ENCODE data around the gene CLDN6.
A peak's percentile ranks its signal among the peaks of the same experiment; 100 is the strongest.
"Not testable (repeated sequence)": the region's sequence is repeated elsewhere in the genome, so short reads cannot be mapped to it uniquely, and the experiment has no call there.

Gene CLDN6

DNA sequence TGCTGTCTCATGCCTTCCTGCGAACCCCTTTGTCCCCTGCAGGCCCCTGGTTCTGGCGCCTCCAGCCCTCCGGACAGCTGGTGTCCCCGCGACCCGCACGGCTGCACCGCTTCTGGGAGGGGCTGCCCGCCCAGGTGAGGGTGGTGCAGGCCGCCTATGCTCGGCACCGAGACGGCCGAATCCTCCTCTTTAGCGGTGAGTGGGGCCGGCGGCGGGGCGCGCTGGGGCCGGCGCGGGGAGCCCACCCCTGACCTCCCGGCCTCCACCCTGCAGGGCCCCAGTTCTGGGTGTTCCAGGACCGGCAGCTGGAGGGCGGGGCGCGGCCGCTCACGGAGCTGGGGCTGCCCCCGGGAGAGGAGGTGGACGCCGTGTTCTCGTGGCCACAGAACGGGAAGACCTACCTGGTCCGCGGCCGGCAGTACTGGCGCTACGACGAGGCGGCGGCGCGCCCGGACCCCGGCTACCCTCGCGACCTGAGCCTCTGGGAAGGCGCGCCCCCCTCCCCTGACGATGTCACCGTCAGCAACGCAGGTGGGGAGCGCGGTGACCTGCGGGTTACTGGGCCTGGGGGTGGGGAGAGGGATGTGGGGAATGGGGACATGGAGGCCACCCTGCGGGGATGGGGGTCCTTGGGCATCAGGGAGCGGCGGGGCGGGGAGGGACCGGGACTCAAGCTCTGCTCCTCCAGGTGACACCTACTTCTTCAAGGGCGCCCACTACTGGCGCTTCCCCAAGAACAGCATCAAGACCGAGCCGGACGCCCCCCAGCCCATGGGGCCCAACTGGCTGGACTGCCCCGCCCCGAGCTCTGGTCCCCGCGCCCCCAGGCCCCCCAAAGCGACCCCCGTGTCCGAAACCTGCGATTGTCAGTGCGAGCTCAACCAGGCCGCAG, 40.4 kb upstream of the CLDN6 start:
- Histone ChIP-seq H3K4me1 (ENCODE audit: control insufficient read depth, insufficient read depth, low read length, poor library complexity, severe bottlenecking) (peaks cover 15% of the 10 kb centered on the region), H3K36me3 (ENCODE audit: control insufficient read depth, insufficient read depth, low read length) (no peaks in the 10 kb centered on the region), H3K4me3 (ENCODE audit: extremely low read depth, insufficient read depth, low read length, poor library complexity, severe bottlenecking) (peak overlapping the region; percentile 69), H3K9me3 (ENCODE audit: control insufficient read depth, low read length) (no peaks in the 10 kb centered on the region), H3K27ac (ENCODE audit: low read depth, low read length, severe bottlenecking) (no peak overlapping the region)
- WGBS, 2 experiments (ENCODE audit: insufficient coverage in 2 of 2), result 17 to 18% methylated on average over 45 to 49 of the region's 77 CpGs

- H3K4me1 ChIP-seq (ENCODE audit: control insufficient read depth, insufficient read depth, low read length, poor library complexity, severe bottlenecking), result peaks cover 15% of the 10 kb centered on the region
- H3K27ac ChIP-seq (ENCODE audit: low read depth, low read length, severe bottlenecking), result no peak overlapping the region
- WGBS, 2 experiments (ENCODE audit: insufficient coverage in 2 of 2), result 86 to 92% methylated on average over 13 of the region's 22 CpGs
- H3K9me3 ChIP-seq (ENCODE audit: control insufficient read depth, low read length), result no peaks in the 10 kb centered on the region
- H3K4me3 ChIP-seq (ENCODE audit: extremely low read depth, insufficient read depth, low read length, poor library complexity, severe bottlenecking), result peak overlapping the region; percentile 69
- H3K36me3 ChIP-seq (ENCODE audit: control insufficient read depth, insufficient read depth, low read length), result no peaks in the 10 kb centered on the region
Measured at GRCh38 chr16:3057181-3058138, 39.5 kb upstream of the CLDN6 start.

DNA sequence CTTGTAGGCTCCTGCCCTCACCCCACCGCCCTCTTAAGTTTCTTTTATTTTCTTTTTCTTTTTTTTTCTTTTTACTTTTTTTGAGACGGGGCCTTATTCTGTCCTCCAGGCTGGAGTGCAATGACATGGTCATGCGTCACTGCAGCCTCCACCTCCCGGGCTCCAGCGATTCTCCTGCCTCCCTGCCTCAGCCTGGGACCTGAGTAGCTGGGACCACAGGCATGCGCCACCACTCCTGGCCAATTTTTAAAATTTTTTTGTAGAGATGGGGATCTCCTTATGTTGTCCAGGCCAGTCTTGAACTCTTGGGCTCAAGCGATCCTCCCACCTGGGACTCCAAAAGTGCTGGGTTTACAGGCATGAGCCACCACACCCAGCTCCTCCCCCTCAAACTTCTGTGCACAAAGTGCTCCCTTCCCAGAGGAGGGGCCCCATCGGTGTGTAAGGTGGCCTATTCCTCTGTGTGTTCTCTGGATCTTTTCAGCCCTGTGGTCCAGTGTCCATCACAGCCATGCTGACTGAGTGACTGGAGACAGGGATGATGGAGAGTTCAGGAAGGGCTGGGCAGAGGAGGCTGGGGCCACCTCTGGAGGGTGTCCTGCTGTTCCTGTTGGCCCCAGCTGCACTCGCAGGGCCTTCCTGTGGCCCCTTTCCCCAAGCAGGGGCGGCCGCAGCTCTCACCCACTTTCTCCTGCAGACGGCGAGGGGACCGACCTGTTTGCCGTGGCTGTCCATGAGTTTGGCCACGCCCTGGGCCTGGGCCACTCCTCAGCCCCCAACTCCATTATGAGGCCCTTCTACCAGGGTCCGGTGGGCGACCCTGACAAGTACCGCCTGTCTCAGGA, 38.6 kb upstream of the CLDN6 start:
- no peak overlapping the region for H3K4me3 ChIP-seq (ENCODE audit: extremely low read depth, insufficient read depth, low read length, poor library complexity, severe bottlenecking)
- H3K27ac ChIP-seq (ENCODE audit: low read depth, low read length, severe bottlenecking), result no peak overlapping the region
- H3K4me1 ChIP-seq (ENCODE audit: control insufficient read depth, insufficient read depth, low read length, poor library complexity, severe bottlenecking), result peaks cover 15% of the 10 kb centered on the region
- H3K9me3 ChIP-seq (ENCODE audit: control insufficient read depth, low read length), result no peaks in the 10 kb centered on the region
- H3K36me3 ChIP-seq (ENCODE audit: control insufficient read depth, insufficient read depth, low read length), result no peaks in the 10 kb centered on the region
- WGBS, 2 experiments (ENCODE audit: insufficient coverage in 2 of 2), result 93 to 95% methylated on average over 12 to 16 of the region's 19 CpGs

- peaks cover 15% of the 10 kb centered on the region for H3K4me1 ChIP-seq (ENCODE audit: control insufficient read depth, insufficient read depth, low read length, poor library complexity, severe bottlenecking)
- H3K4me3 ChIP-seq (ENCODE audit: extremely low read depth, insufficient read depth, low read length, poor library complexity, severe bottlenecking); H3K36me3 ChIP-seq (ENCODE audit: control insufficient read depth, insufficient read depth, low read length); H3K9me3 ChIP-seq (ENCODE audit: control insufficient read depth, low read length); H3K27ac ChIP-seq (ENCODE audit: low read depth, low read length, severe bottlenecking): not testable (repeated sequence)
- WGBS, 2 experiments (ENCODE audit: insufficient coverage in 2 of 2), result 56 to 71% methylated on average over 6 to 9 of the region's 9 CpGs
Measured at GRCh38 chr16:3055734-3056115, 37.7 kb upstream of the CLDN6 start.

- WGBS, 2 experiments (ENCODE audit: insufficient coverage in 2 of 2), result 84 to 85% methylated on average over 14 to 15 of the region's 17 CpGs
- Histone ChIP-seq H3K9me3 (ENCODE audit: control insufficient read depth, low read length) (no peaks in the 10 kb centered on the region), H3K36me3 (ENCODE audit: control insufficient read depth, insufficient read depth, low read length) (no peaks in the 10 kb centered on the region), H3K27ac (ENCODE audit: low read depth, low read length, severe bottlenecking) (no peak overlapping the region), H3K4me3 (ENCODE audit: extremely low read depth, insufficient read depth, low read length, poor library complexity, severe bottlenecking) (no peak overlapping the region), H3K4me1 (ENCODE audit: control insufficient read depth, insufficient read depth, low read length, poor library complexity, severe bottlenecking) (peaks cover 10% of the 10 kb centered on the region)
Measured at GRCh38 chr16:3054965-3055733, 37.2 kb upstream of the CLDN6 start.

DNA sequence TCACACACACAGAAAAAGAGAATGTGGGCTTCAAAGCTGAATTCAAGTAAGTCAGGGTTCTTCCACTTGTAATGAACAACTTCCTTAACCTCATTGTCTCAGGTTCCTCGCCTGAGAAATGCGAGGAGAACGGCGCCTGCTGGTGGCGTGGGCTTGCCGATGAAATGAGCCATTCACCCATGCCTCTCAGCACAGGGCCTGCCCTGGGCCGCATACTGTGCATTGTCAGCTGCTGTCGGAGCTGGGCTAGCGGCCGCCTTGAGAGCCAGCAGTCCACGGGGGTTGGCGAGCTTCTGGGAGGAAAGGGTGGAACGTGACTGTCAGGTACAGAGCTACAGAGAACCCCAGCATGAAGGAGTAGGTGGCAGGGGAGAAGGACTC, 35.3 kb upstream of the CLDN6 start:
- not testable (repeated sequence) for H3K4me3 ChIP-seq (ENCODE audit: extremely low read depth, insufficient read depth, low read length, poor library complexity, severe bottlenecking); H3K36me3 ChIP-seq (ENCODE audit: control insufficient read depth, insufficient read depth, low read length); H3K9me3 ChIP-seq (ENCODE audit: control insufficient read depth, low read length); H3K4me1 ChIP-seq (ENCODE audit: control insufficient read depth, insufficient read depth, low read length, poor library complexity, severe bottlenecking); H3K27ac ChIP-seq (ENCODE audit: low read depth, low read length, severe bottlenecking)
- WGBS, 2 experiments (ENCODE audit: insufficient coverage in 2 of 2), result 86 to 100% methylated on average over 1 to 6 of the region's 13 CpGs

- 100% methylated on average over 1 of the region's 12 CpGs; no CpG with 5 or more reads in 1 of the 2 experiments for WGBS, 2 experiments (ENCODE audit: insufficient coverage in 2 of 2)
- not testable (repeated sequence) for H3K36me3 ChIP-seq (ENCODE audit: control insufficient read depth, insufficient read depth, low read length); H3K4me3 ChIP-seq (ENCODE audit: extremely low read depth, insufficient read depth, low read length, poor library complexity, severe bottlenecking); H3K9me3 ChIP-seq (ENCODE audit: control insufficient read depth, low read length); H3K27ac ChIP-seq (ENCODE audit: low read depth, low read length, severe bottlenecking); H3K4me1 ChIP-seq (ENCODE audit: control insufficient read depth, insufficient read depth, low read length, poor library complexity, severe bottlenecking)
Measured at GRCh38 chr16:3052571-3053329, 34.8 kb upstream of the CLDN6 start.

- 79 to 81% methylated on average over 5 to 6 of the region's 9 CpGs for WGBS, 2 experiments (ENCODE audit: insufficient coverage in 2 of 2)
- Histone ChIP-seq H3K36me3 (ENCODE audit: control insufficient read depth, insufficient read depth, low read length) (no peaks in the 10 kb centered on the region), H3K27ac (ENCODE audit: low read depth, low read length, severe bottlenecking) (no peak overlapping the region)
Measured at GRCh38 chr16:3051494-3051893, 33.5 kb upstream of the CLDN6 start.

GRCh38 chr16:3051009-3051408, 33.0 kb upstream of the CLDN6 start:
- 63 to 84% methylated on average over 2 to 3 of the region's 4 CpGs for WGBS, 2 experiments (ENCODE audit: insufficient coverage in 2 of 2)
- Histone ChIP-seq H3K36me3 (ENCODE audit: control insufficient read depth, insufficient read depth, low read length) (no peaks in the 10 kb centered on the region), H3K9me3 (ENCODE audit: control insufficient read depth, low read length) (no peaks in the 10 kb centered on the region), H3K27ac (ENCODE audit: low read depth, low read length, severe bottlenecking) (no peak overlapping the region), H3K4me3 (ENCODE audit: extremely low read depth, insufficient read depth, low read length, poor library complexity, severe bottlenecking) (no peak overlapping the region), H3K4me1 (ENCODE audit: control insufficient read depth, insufficient read depth, low read length, poor library complexity, severe bottlenecking) (no peaks in the 10 kb centered on the region)

More at GRCh38 chr16:3051494-3051893, 33.5 kb upstream of the CLDN6 start:
- Histone ChIP-seq H3K4me1 (ENCODE audit: control insufficient read depth, insufficient read depth, low read length, poor library complexity, severe bottlenecking) (no peaks in the 10 kb centered on the region), H3K9me3 (ENCODE audit: control insufficient read depth, low read length) (no peaks in the 10 kb centered on the region), H3K4me3 (ENCODE audit: extremely low read depth, insufficient read depth, low read length, poor library complexity, severe bottlenecking) (no peak overlapping the region)

Measured in mesodermal cell (in vitro differentiated cells).